ENCODE data around the gene AP3M1.

- TF ChIP-seq CTCF (IDR thresholded peaks at IDR 0.05) (no peak), EZH2 (IDR thresholded peaks at IDR 0.05) (no peak)
Observed at GRCh38 chr10:74189999-74190421, 39.4 kb upstream of the AP3M1 start.

Measured in neural progenitor cell (in vitro differentiated cells).